Loucy (cell line): Measurements from ENCODE around the gene TXNRD1.

Source experiments
- H2AFZ ChIP-seq: fragments of 200-600 bp; sonication (generic); 2 replicates; pipeline ENCODE4 v1.6.0; 2016; ENCODE audit warnings: antibody characterized with exemption, mild to moderate bottlenecking, low read length, moderate library complexity
- H3F3A ChIP-seq: fragments of 200-600 bp; 2 replicates; pipeline ENCODE4 v1.6.0; 2016; ENCODE audit warnings: antibody characterized with exemption, low read depth, mild to moderate bottlenecking
- H3K27me3 ChIP-seq: fragments of 200-600 bp; sonication (generic); 2 replicates; pipeline ENCODE4 v1.6.1; 2014; ENCODE audit warnings: low read length, mild to moderate bottlenecking; ENCODE audit not compliant: insufficient read depth, poor library complexity, severe bottlenecking
- H3K36me3 ChIP-seq: fragments of 200-600 bp; sonication (generic); 2 replicates; pipeline ENCODE4 v1.6.1; 2016; ENCODE audit warnings: low read length; ENCODE audit not compliant: insufficient read depth
- H3K4me1 ChIP-seq: fragments of 200-600 bp; sonication (generic); 2 replicates; pipeline ENCODE4 v1.5.1; 2014; ENCODE audit warnings: low read length, mild to moderate bottlenecking; ENCODE audit not compliant: insufficient read depth, poor library complexity, severe bottlenecking
- H3K4me2 ChIP-seq: fragments of 200-600 bp; sonication (generic); 2 replicates; pipeline ENCODE4 v1.6.0; 2014; ENCODE audit warnings: antibody characterized with exemption, low read length, low read depth, mild to moderate bottlenecking; ENCODE audit not compliant: poor library complexity, severe bottlenecking
- H3K4me3 ChIP-seq: fragments of 200-600 bp; sonication (generic); 2 replicates; pipeline ENCODE4 v1.5.1; 2014; ENCODE audit warnings: low read length, mild to moderate bottlenecking, mixed read lengths; ENCODE audit not compliant: poor library complexity, severe bottlenecking
- H3K79me2 ChIP-seq: fragments of 200-600 bp; sonication (generic); 2 replicates; pipeline ENCODE4 v1.6.1; 2014; ENCODE audit warnings: low read length; ENCODE audit not compliant: insufficient read depth
- H3K9ac ChIP-seq: fragments of 200-600 bp; sonication (generic); 2 replicates; pipeline ENCODE4 v1.6.0; 2014; ENCODE audit warnings: mild to moderate bottlenecking, low read depth, low read length, moderate library complexity; ENCODE audit not compliant: poor library complexity, severe bottlenecking
- H3K9me2 ChIP-seq: fragments of 200-600 bp; sonication (generic); replicated peaks from 2 replicates; pipeline ENCODE4 v1.6.1; 2016; ENCODE audit warnings: low read depth, low read length, mixed read lengths
- H3K9me3 ChIP-seq: fragments of 200-600 bp; sonication (generic); 2 replicates; pipeline ENCODE4 v1.6.1; 2014; ENCODE audit warnings: mild to moderate bottlenecking, antibody characterized with exemption, low read length, low read depth; ENCODE audit not compliant: insufficient read depth
- H4K20me1 ChIP-seq: fragments of 200-600 bp; sonication (generic); 2 replicates; pipeline ENCODE4 v1.6.0; 2014; ENCODE audit warnings: antibody characterized with exemption, low read length, mild to moderate bottlenecking; ENCODE audit not compliant: insufficient read depth, poor library complexity, severe bottlenecking
- CTCF ChIP-seq: fragments of 200-600 bp; sonication (generic); conservative IDR thresholded peaks from 2 replicates; pipeline ENCODE4 v1.5.1; 2014; ENCODE audit warnings: mild to moderate bottlenecking, antibody characterized with exemption, low read length
- EZH2phosphoT487 ChIP-seq: fragments of 200-600 bp; IDR thresholded peaks from 2 replicates; pipeline ENCODE4 v1.6.1; 2018; ENCODE audit warnings: antibody characterized with exemption, mild to moderate bottlenecking, moderate library complexity, borderline replicate concordance

The TXNRD1 gene

DNA sequence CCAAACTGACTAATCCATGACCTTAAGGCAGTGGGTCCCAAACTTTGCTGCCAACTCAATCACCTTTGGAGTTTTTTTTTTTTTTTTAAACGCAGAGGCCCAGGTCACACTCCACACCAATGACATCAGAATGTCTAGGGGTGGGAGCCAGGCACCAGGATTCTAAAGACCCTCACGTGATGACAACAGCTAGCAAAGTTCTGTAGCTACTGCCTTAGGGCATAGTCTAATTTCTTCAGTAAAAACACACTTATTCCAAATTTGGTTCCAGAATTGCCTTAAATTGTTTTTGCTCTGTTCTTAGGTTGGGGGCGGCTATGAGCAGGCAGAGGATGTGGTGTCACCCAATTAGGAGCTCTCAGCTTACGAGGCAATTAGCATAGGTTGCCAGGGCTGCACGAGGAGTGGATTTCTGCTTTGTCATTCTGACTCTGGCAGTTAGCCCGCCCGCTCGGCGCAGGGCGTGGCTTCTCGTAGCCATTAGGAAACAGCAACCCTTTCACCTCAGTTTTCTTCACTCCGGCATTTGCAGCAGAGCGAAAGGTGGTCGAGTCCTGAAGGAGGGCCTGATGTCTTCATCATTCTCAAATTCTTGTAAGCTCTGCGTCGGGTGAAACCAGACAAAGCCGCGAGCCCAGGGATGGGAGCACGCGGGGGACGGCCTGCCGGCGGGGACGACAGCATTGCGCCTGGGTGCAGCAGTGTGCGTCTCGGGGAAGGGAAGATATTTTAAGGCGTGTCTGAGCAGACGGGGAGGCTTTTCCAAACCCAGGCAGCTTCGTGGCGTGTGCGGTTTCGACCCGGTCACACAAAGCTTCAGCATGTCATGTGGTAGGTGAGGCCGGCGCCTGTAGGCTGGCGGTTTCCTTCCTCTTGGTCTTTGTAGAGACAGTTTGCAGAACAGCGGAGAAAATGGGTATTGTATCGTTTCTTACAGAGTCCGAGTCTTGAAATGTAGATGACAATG lies 71.2 kb downstream of the TXNRD1 start:
- TF ChIP-seq CTCF (no peak), EZH2phosphoT487 (no peak)
- 0 out of 2 replicates have a peak, but pooled peaks cover 5% of the 10 kb centered on the region for H3F3A ChIP-seq
- H3K4me3 ChIP-seq: peak overlapping the region; percentile 83
- peak overlapping the region; percentile 89 for H3K9ac ChIP-seq
- peak overlapping the region; percentile 96 for H2AFZ ChIP-seq
- peaks cover 24% of the 10 kb centered on the region for H4K20me1 ChIP-seq
- peak overlapping the region; percentile 90 for H3K4me2 ChIP-seq
- H3K9me3 ChIP-seq: no peaks in the 10 kb centered on the region
- peaks cover 24% of the 10 kb centered on the region for H3K4me1 ChIP-seq
- no peaks in the 10 kb centered on the region for H3K9me2 ChIP-seq
- H3K27me3 ChIP-seq: no peaks in the 10 kb centered on the region
- peaks cover 3% of the 10 kb centered on the region; the same call in 1 of the 2 replicates for H3K36me3 ChIP-seq
- peaks cover 43% of the 10 kb centered on the region for H3K79me2 ChIP-seq

GRCh38 chr12:104288635-104289274 lies 73.2 kb downstream of the TXNRD1 start:
- H3F3A ChIP-seq: 0 out of 2 replicates have a peak, but pooled peaks cover 5% of the 10 kb centered on the region
- peak overlapping the region; percentile 83 for H3K4me3 ChIP-seq
- peaks cover 24% of the 10 kb centered on the region for H3K4me1 ChIP-seq
- H3K36me3 ChIP-seq: peaks cover 15% of the 10 kb centered on the region; the same call in 1 of the 2 replicates
- no peaks in the 10 kb centered on the region for H3K27me3 ChIP-seq
- H3K9me3 ChIP-seq: no peaks in the 10 kb centered on the region
- peak overlapping the region; percentile 47 for H2AFZ ChIP-seq
- peak overlapping the region; percentile 89 for H3K9ac ChIP-seq
- no peaks in the 10 kb centered on the region for H3K9me2 ChIP-seq
- H3K4me2 ChIP-seq: peak overlapping the region; percentile 90
- peaks cover 40% of the 10 kb centered on the region for H4K20me1 ChIP-seq
- H3K79me2 ChIP-seq: peaks cover 61% of the 10 kb centered on the region
- TF ChIP-seq CTCF (no peak), EZH2phosphoT487 (no peak)

GRCh38 chr12:104290320-104290719 lies 74.7 kb downstream of the TXNRD1 start:
- Histone ChIP-seq H3K4me3 (peak overlapping the region; percentile 83), H4K20me1 (peaks cover 50% of the 10 kb centered on the region), H2AFZ (no peak overlapping the region), H3K9ac (no peak overlapping the region), H3K4me1 (peaks cover 24% of the 10 kb centered on the region), H3K36me3 (peaks cover 23% of the 10 kb centered on the region; the same call in 1 of the 2 replicates), H3K79me2 (peaks cover 73% of the 10 kb centered on the region), H3K9me2 (no peaks in the 10 kb centered on the region), H3F3A (0 out of 2 replicates have a peak, but pooled peaks cover 5% of the 10 kb centered on the region), H3K9me3 (no peaks in the 10 kb centered on the region), H3K27me3 (no peaks in the 10 kb centered on the region), H3K4me2 (peak overlapping the region; percentile 90)
- TF ChIP-seq CTCF: no peak
- no peak for TF ChIP-seq EZH2phosphoT487
